ENCODE results near the gene FHDC1. TPM values are rescaled to one million over a fixed set of nuclear protein-coding genes. Genes with fewer than 3 reads are reported as not detected.

The FHDC1 gene
- total RNA-seq, 4 donors from 2014 or later = 0.34 to 0.57 (median 0.46) TPM

DNA sequence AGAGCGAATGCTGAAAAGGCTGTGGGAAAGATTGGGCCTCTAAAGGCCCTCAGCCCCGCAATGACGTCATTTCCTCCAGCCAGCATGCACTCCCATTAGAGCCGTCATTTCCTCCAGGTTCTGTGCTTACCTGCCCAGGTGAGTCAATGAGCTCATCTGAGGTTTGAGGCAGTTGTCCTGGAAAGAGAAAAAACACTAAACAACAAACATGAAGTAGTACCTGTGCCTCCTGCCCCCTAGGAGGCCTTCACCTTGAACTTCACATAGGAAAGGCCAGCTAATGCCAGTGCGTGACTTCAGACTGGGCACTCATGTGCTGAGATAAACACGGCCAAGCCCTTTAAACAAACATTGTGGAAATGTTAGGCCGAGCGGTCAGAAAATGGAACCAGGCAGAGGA, 55.9 kb downstream of the FHDC1 start:
- TF ChIP-seq, protein P1, sequence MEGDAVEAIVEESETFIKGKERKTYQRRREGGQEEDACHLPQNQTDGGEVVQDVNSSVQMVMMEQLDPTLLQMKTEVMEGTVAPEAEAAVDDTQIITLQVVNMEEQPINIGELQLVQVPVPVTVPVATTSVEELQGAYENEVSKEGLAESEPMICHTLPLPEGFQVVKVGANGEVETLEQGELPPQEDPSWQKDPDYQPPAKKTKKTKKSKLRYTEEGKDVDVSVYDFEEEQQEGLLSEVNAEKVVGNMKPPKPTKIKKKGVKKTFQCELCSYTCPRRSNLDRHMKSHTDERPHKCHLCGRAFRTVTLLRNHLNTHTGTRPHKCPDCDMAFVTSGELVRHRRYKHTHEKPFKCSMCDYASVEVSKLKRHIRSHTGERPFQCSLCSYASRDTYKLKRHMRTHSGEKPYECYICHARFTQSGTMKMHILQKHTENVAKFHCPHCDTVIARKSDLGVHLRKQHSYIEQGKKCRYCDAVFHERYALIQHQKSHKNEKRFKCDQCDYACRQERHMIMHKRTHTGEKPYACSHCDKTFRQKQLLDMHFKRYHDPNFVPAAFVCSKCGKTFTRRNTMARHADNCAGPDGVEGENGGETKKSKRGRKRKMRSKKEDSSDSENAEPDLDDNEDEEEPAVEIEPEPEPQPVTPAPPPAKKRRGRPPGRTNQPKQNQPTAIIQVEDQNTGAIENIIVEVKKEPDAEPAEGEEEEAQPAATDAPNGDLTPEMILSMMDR (IDR thresholded peaks at IDR 0.05; ENCODE audit: low read depth) = no peak

DNA sequence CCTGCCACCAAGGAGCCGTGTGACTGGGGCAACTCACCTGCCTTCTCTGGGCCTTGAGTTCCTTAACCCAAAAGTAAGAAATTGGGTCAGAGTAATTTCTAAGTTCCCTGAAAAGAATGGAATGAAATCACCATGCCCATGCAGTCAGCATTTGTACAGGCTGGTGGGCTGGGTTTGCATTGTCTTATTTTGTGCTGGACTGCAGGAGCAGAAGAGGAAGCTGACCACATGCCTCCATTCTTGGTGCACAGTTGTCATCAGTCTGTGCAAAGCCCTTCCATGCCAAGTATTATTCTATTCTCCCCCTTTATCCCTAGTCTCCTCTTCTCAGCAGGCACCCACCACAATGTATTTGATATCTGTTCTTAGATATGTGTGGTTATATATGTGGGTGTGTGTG, 56.3 kb downstream of the FHDC1 start:
- TF ChIP-seq, protein P1 (IDR thresholded peaks at IDR 0.05; ENCODE audit: low read depth) = no peak

DNA sequence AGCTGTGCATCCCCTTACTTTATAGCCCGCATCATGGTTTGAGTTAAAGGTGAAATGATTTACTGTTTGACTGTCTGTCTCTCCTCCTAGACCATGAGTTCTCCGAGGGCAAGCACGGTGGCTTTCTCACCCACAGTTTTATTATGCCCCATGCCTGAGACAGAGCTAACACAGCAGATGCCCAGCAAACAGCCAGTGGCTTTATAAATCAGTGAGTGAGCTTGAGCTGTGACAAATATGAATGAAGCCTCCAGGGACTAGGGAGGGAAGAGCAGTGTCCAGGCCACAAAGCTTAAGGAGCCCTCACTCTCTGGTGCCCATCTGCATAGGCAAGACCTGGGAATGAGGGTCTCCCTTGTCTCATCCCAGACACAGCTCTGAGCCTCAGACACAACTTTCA, 57.9 kb downstream of the FHDC1 start:
- TF ChIP-seq, protein P1 (IDR thresholded peaks at IDR 0.05; ENCODE audit: low read depth) = no peak

DNA sequence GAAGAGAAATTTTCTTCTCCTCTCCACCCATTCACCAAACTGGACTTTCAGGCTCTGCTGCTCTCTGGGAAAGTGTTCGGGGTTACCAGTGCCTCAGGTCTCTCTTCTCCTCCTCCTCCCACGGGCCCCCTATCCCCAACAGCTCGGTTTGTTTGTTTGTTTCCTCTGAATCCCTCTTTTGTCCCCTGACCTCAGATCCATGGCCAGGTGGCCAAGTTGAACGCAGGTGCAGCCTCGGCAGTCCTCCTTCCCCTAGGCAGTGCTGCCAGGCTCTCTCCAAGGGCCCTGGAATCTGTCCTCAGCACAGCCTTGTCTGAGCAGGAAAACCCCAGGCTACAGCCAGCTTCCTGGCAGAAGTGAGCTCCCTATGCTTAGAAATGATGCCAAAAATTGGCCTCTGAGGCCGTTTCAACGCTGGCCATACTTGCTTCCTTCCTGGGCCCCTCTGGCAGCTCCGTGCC, 60.0 kb downstream of the FHDC1 start:
- TF ChIP-seq, protein P1 (IDR thresholded peaks at IDR 0.05; ENCODE audit: low read depth) = no peak

DNA sequence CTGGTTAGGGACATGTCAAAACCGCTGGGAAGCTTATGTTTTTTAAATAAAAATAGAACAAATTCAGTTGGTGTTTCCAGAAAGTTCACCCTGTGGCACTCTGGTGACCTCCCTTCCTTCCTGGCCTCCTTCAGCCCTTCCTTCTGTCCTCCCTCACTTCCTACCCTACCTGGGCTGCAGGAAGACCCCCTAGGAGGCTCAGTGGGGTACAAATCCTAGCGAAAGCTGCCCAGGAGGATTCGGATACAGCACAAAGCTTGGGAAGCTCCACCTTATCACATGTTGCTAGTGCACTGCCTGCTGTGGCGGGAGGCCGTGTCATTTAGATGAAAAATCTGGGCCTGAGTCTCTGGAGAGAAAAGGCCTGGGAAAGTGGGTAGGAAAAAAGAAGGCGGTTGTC, 60.5 kb downstream of the FHDC1 start:
- TF ChIP-seq, protein P1 (IDR thresholded peaks at IDR 0.05; ENCODE audit: low read depth) = no peak

DNA sequence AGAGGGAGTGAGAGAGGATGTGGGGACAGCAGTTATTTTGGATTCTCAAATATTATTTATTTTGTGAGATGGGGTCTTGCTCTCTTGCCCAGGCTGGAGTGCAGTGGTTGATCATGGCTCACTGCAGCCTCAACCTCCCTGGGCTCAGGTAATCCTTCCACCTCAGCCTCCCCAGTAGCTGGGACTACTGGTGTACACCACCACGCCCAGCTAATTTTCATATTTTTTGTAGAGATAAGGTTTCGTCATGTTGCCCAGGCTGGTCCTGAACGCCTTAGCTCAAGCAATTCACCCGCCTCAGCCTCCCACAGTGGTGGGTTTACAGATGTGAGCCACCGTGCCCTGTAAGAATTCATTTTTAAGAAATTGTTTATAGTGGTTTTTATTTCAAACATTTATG, 61.2 kb downstream of the FHDC1 start:
- TF ChIP-seq, protein P1 (IDR thresholded peaks at IDR 0.05; ENCODE audit: low read depth) = no peak

DNA sequence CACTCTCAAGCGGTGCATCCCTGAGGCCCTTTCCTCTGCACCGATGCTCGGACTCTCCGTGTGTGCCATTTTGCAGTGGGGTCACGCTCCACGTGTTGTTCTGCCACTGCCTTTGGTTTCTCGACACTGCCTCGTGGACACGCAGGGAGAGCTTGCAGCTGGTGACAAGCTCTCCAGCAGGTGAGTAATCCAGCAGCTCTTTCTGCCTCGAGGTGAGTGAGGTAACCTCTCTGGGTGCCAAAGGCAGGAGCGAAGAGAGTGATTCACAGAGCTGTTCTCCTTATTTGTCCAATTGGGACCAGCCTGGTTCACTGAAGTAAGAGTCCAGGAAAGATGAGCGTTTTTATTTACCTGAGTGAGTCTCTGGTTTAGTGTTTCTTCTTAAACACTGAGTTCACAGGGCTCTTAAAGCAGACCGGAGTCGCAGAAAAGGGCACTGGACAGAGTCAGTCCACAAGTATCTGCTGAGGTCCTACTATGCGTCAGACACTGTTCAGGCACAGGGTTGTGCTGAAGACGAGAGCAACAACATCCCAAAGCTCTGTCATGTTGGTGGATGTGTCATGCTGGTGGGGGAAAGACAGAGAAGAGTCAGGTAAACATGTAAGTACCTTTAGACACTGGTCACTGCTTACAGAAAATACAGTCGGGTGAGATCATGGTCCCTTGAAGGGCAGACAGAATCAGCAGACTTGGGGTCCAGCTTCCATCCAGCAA, 61.8 kb downstream of the FHDC1 start:
- TF ChIP-seq, protein P1 (IDR thresholded peaks at IDR 0.05; ENCODE audit: low read depth) = no peak

Data from subcutaneous adipose tissue (tissue), 4 donors.